ENCODE results near the gene ESD. TPM values are rescaled to one million over a fixed set of nuclear protein-coding genes. Genes with fewer than 3 reads are reported as not detected.

ESD gene
- total RNA-seq (2014; rRNA removed; shearing (Covaris generic)) (97.9 and 111 TPM in 2 replicates), polyA plus RNA-seq (2016; fragmentation: Nextera tagmentation; extraction: Ambion mirVana) (191 and 194 TPM in 2 replicates)

GRCh38 chr13:46796515-46797474, at the start of gene ESD:
Gene ESD, minus strand, starts transcription at chr13:46797161. Its CDS starts 5,748 bp downstream, at chr13:46791413.
- peaks cover 51% of the 10 kb centered on the region for H3K79me2 ChIP-seq (ENCODE audit: insufficient read depth)
- H3K4me2 ChIP-seq (ENCODE audit: unreplicated experiment), result peak within 1 kb of the TSS; percentile 88
- 1 to 2% methylated on average over 65 to 71 of the region's 77 CpGs for WGBS, 2 experiments (ENCODE audit: low coverage in 1 of 2, low lambda C conversion rate in 2 of 2, missing lambda C conversion rate in 2 of 2)
- H4K20me1 ChIP-seq (ENCODE audit: insufficient read depth), result no peaks in the 10 kb centered on the region
- H3K27ac ChIP-seq, result peak within 1 kb of the TSS; percentile 89
- H3K9ac ChIP-seq, result peak within 1 kb of the TSS; percentile 96
- peaks cover 15% of the 10 kb centered on the region for H3K4me1 ChIP-seq (ENCODE audit: insufficient read depth)
- H3K27me3 ChIP-seq (replicated peaks; ENCODE audit: insufficient read depth), result no peaks in the 10 kb centered on the region
- in situ Hi-C loops (cut with MboI), result no loop called here
- peak; percentile 98 for DNase-seq
- TF ChIP-seq EZH2 (IDR thresholded peaks at IDR 0.05; ENCODE audit: insufficient read depth, poor library complexity, severe bottlenecking) (no peak), EZH2phosphoT487 (IDR thresholded peaks at IDR 0.05; ENCODE audit: insufficient read depth, low read depth) (no peak)
- H3K36me3 ChIP-seq (ENCODE audit: low read depth), result peaks cover 13% of the 10 kb centered on the region
- H3K9me2 ChIP-seq (ENCODE audit: insufficient read depth), result no peaks in the 10 kb centered on the region
- H3F3A ChIP-seq (ENCODE audit: insufficient read depth), result peaks cover 6% of the 10 kb centered on the region; the same call in 1 of the 2 replicates
- peak within 1 kb of the TSS; percentile 94 for H2AFZ ChIP-seq
- no peaks in the 10 kb centered on the region for H3K9me3 ChIP-seq (ENCODE audit: low read depth)
- peak within 1 kb of the TSS; percentile 94 for H3K4me3 ChIP-seq

DNA sequence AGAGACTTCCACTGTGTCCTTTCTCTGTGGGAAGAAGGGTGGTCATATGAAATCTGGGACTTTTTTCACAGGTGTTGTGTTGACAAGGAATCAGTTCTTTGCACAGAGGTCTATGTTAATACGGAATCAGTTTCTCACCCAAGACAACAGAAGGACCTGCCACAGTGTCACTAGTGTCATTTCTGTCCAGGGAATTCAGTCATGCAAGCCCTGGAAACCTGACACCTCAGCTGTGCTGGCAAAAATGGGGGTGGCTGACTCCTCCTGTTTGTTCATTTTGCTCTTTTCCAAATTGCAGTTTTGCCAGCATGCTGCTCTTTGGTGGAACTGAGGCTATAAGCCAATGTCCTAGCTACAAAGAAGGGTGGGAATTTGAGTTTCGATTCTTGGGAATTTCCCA, 49.8 kb upstream of the ESD start:
- Histone ChIP-seq H3K27ac (no peak overlapping the region), H3K27me3 (replicated peaks; ENCODE audit: insufficient read depth) (no peaks in the 10 kb centered on the region), H3K9ac (no peak overlapping the region), H4K20me1 (ENCODE audit: insufficient read depth) (no peaks in the 10 kb centered on the region), H3K9me3 (ENCODE audit: low read depth) (no peaks in the 10 kb centered on the region), H3K4me2 (ENCODE audit: unreplicated experiment) (no peak overlapping the region), H3F3A (ENCODE audit: insufficient read depth) (no peaks in the 10 kb centered on the region), H3K36me3 (ENCODE audit: low read depth) (no peaks in the 10 kb centered on the region), H2AFZ (no peak overlapping the region), H3K9me2 (ENCODE audit: insufficient read depth) (no peaks in the 10 kb centered on the region), H3K4me3 (no peak overlapping the region), H3K4me1 (ENCODE audit: insufficient read depth) (no peaks in the 10 kb centered on the region), H3K79me2 (ENCODE audit: insufficient read depth) (no peaks in the 10 kb centered on the region)
- DNase-seq, result peak; percentile 2
- 51 to 59% methylated on average over 2 of the region's 2 CpGs for WGBS, 2 experiments (ENCODE audit: low coverage in 1 of 2, low lambda C conversion rate in 2 of 2, missing lambda C conversion rate in 2 of 2)
- TF ChIP-seq EZH2 (IDR thresholded peaks at IDR 0.05; ENCODE audit: insufficient read depth, poor library complexity, severe bottlenecking), result no peak
- TF ChIP-seq EZH2phosphoT487 (IDR thresholded peaks at IDR 0.05; ENCODE audit: insufficient read depth, low read depth), result no peak
- in situ Hi-C loops (cut with MboI), result no loop called here

- Histone ChIP-seq H3K9ac (no peak overlapping the region), H3K4me3 (no peak overlapping the region), H3K9me2 (ENCODE audit: insufficient read depth) (no peaks in the 10 kb centered on the region), H3K4me2 (ENCODE audit: unreplicated experiment) (no peak overlapping the region), H3F3A (ENCODE audit: insufficient read depth) (no peaks in the 10 kb centered on the region), H3K36me3 (ENCODE audit: low read depth) (no peaks in the 10 kb centered on the region), H3K9me3 (ENCODE audit: low read depth) (no peaks in the 10 kb centered on the region), H3K27ac (no peak overlapping the region), H3K79me2 (ENCODE audit: insufficient read depth) (no peaks in the 10 kb centered on the region), H3K4me1 (ENCODE audit: insufficient read depth) (no peaks in the 10 kb centered on the region), H4K20me1 (ENCODE audit: insufficient read depth) (no peaks in the 10 kb centered on the region), H3K27me3 (replicated peaks; ENCODE audit: insufficient read depth) (no peaks in the 10 kb centered on the region), H2AFZ (no peak overlapping the region)
- WGBS, 2 experiments (ENCODE audit: low coverage in 1 of 2, low lambda C conversion rate in 2 of 2, missing lambda C conversion rate in 2 of 2), result 94 to 96% methylated on average over 2 of the region's 2 CpGs
- DNase-seq, result no peak
- TF ChIP-seq EZH2 (IDR thresholded peaks at IDR 0.05; ENCODE audit: insufficient read depth, poor library complexity, severe bottlenecking) (no peak), EZH2phosphoT487 (IDR thresholded peaks at IDR 0.05; ENCODE audit: insufficient read depth, low read depth) (no peak)
- in situ Hi-C loops (cut with MboI), result no loop called here
These were observed 48.2 kb upstream of the ESD start for GRCh38 chr13:46845146-46845545.

GRCh38 chr13:46844431-46844830, 47.5 kb upstream of the ESD start:
- Histone ChIP-seq H3K27ac (no peak overlapping the region), H3K36me3 (ENCODE audit: low read depth) (no peaks in the 10 kb centered on the region), H3F3A (ENCODE audit: insufficient read depth) (no peaks in the 10 kb centered on the region), H3K9me3 (ENCODE audit: low read depth) (no peaks in the 10 kb centered on the region), H3K9ac (no peak overlapping the region), H4K20me1 (ENCODE audit: insufficient read depth) (no peaks in the 10 kb centered on the region), H3K4me1 (ENCODE audit: insufficient read depth) (no peaks in the 10 kb centered on the region), H2AFZ (no peak overlapping the region), H3K4me2 (ENCODE audit: unreplicated experiment) (no peak overlapping the region), H3K9me2 (ENCODE audit: insufficient read depth) (no peaks in the 10 kb centered on the region), H3K4me3 (no peak overlapping the region), H3K79me2 (ENCODE audit: insufficient read depth) (no peaks in the 10 kb centered on the region), H3K27me3 (replicated peaks; ENCODE audit: insufficient read depth) (no peaks in the 10 kb centered on the region)
- TF ChIP-seq EZH2 (IDR thresholded peaks at IDR 0.05; ENCODE audit: insufficient read depth, poor library complexity, severe bottlenecking) (no peak), EZH2phosphoT487 (IDR thresholded peaks at IDR 0.05; ENCODE audit: insufficient read depth, low read depth) (no peak)
- in situ Hi-C loops (cut with MboI), result no loop called here
- DNase-seq, result no peak
- WGBS, 2 experiments (ENCODE audit: low coverage in 1 of 2, low lambda C conversion rate in 2 of 2, missing lambda C conversion rate in 2 of 2), result 80 to 88% methylated on average over 4 of the region's 4 CpGs

Measured in GM23248 (cell line).